HFFc6 (cell line): ENCODE measurements around the gene FAM131B. TPM values are rescaled to one million over a fixed set of nuclear protein-coding genes. Genes with fewer than 3 reads are reported as not detected.

ENCODE experiments used
- DNase-seq: peaks from one replicate; pipeline ENCODE4 v3.0.0-alpha.2; 2018
- H3K27ac Mint-ChIP-seq: 2 replicates; pipeline ENCODE4 v1.8.0; 2020; ENCODE audit warnings: mild to moderate bottlenecking, mixed read lengths
- H3K27me3 Mint-ChIP-seq: 2 replicates; pipeline ENCODE4 v1.8.0; 2021; ENCODE audit warnings: mild to moderate bottlenecking, moderate library complexity, mixed read lengths; ENCODE audit not compliant: insufficient read depth
- H3K36me3 Mint-ChIP-seq: 2 replicates; pipeline ENCODE4 v1.8.0; 2021; ENCODE audit warnings: low read depth, mixed read lengths
- H3K4me1 Mint-ChIP-seq: 2 replicates; pipeline ENCODE4 v1.8.0; 2020; ENCODE audit warnings: low read depth, mixed read lengths
- H3K4me3 Mint-ChIP-seq: 2 replicates; pipeline ENCODE4 v1.8.0; 2020; ENCODE audit warnings: mild to moderate bottlenecking, moderate library complexity, mixed read lengths
- H3K9me3 Mint-ChIP-seq: 2 replicates; pipeline ENCODE4 v1.8.0; 2020; ENCODE audit warnings: mild to moderate bottlenecking, mixed read lengths
- total RNA-seq, 6 experiments: library from RNA; stranded (reverse); fragmentation: NEBNext Ultra II Directional; extraction: Animal tissue kit (Norgen Biotek cat#: 25700); gene quantifications; 2 replicates in 1 of 6; 3 replicates in 5 of 6; pipeline ENCODE4 v1.2.3, GENCODE V29; 2021
- TF ChIP-seq, protein P1 (sequence below): fragments of 200-600 bp; sonication (generic); IDR thresholded peaks from 2 replicates; pipeline ENCODE4 v1.5.0; 2021; ENCODE audit warnings: antibody characterized with exemption, mild to moderate bottlenecking

FAM131B gene
- total RNA-seq, 6 experiments from 2014 or later: 0.70 to 1.3 (median 0.98) TPM

DNA sequence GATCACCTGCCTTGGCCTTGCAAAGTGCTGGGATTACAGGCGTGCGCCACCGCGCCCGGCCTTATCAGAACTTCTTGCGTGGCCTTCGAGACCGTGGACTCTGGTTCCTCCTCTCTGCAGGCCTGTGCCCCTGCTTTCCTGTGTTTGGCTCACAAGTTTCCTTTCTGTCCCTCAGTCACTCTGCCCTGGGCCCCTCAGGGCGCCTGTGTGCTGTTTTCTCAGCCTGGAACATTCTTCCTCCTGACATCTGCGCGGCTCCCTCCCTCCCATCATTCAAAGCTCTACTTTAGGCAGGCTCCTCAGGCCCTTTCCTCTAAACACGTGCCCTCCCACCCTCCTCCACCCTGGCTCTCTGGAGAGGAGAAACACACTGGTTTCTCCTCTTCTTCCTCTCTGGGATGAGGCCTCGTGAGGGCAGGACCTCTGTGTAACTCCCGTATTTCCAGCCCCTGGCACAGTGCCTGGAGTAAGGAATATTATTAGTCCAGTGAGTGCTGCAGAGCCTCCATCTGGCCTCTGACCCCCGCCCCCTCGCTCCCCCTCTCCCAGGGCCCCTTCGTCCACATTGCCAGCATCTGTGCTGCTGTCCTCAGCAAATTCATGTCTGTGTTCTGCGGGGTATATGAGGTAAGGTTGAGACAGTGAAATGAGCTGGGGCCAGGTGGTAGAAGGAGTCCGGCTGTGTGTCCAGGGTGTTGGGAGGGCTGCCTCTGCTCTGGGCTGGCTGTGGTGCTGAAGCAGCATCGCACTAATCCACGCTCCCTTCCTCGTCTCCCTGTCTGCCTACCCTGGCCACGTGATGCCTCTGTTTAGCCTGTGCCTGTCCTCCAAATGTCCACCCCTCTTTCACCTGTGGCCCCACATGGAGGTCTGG is 39.5 kb downstream of the FAM131B start:
- Mint-ChIP-seq H3K4me1 (peaks cover 16% of the 10 kb centered on the region), H3K9me3 (no peaks in the 10 kb centered on the region), H3K36me3 (no peaks in the 10 kb centered on the region), H3K4me3 (no peak overlapping the region), H3K27me3 (peaks cover 16% of the 10 kb centered on the region), H3K27ac (no peak overlapping the region)
- TF ChIP-seq, protein P1, sequence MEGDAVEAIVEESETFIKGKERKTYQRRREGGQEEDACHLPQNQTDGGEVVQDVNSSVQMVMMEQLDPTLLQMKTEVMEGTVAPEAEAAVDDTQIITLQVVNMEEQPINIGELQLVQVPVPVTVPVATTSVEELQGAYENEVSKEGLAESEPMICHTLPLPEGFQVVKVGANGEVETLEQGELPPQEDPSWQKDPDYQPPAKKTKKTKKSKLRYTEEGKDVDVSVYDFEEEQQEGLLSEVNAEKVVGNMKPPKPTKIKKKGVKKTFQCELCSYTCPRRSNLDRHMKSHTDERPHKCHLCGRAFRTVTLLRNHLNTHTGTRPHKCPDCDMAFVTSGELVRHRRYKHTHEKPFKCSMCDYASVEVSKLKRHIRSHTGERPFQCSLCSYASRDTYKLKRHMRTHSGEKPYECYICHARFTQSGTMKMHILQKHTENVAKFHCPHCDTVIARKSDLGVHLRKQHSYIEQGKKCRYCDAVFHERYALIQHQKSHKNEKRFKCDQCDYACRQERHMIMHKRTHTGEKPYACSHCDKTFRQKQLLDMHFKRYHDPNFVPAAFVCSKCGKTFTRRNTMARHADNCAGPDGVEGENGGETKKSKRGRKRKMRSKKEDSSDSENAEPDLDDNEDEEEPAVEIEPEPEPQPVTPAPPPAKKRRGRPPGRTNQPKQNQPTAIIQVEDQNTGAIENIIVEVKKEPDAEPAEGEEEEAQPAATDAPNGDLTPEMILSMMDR: no peak
- no peak for DNase-seq

DNA sequence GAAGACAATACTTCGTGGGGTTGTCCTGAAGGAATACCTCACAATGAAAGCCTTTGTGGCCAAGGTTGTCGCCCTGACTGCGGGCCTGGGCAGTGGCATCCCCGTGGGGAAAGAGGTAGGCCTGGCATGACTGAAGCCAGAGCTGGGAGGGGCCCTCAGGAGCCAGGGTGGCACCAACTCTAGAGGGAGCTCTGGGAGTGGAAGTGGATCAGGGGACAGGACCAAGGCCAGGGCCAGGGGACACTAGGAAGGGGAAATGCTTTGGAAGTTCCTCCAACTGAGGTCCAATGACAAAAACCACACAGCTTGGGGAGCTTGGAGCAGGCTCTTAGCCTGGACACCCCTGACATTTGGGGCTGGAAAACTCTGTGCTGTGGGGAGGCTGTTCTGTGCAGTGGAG is 40.8 kb downstream of the FAM131B start:
- Mint-ChIP-seq H3K4me3 (no peak overlapping the region), H3K4me1 (peaks cover 16% of the 10 kb centered on the region), H3K27ac (no peak overlapping the region), H3K27me3 (peaks cover 16% of the 10 kb centered on the region), H3K9me3 (no peaks in the 10 kb centered on the region), H3K36me3 (no peaks in the 10 kb centered on the region)
- TF ChIP-seq, protein P1: no peak; the same call in 1 of the 2 replicates
- DNase-seq: peak; percentile 14

- DNase-seq: no peak
- Mint-ChIP-seq H3K4me1 (peaks cover 16% of the 10 kb centered on the region), H3K27me3 (peaks cover 16% of the 10 kb centered on the region), H3K27ac (no peak overlapping the region), H3K4me3 (no peak overlapping the region), H3K36me3 (no peaks in the 10 kb centered on the region), H3K9me3 (no peaks in the 10 kb centered on the region)
- TF ChIP-seq, protein P1: no peak
Observed at GRCh38 chr7:143321242-143321641, 41.3 kb downstream of the FAM131B start.

- Mint-ChIP-seq H3K36me3 (no peaks in the 10 kb centered on the region), H3K4me1 (peaks cover 14% of the 10 kb centered on the region), H3K4me3 (no peak overlapping the region), H3K27ac (no peak overlapping the region), H3K9me3 (no peaks in the 10 kb centered on the region), H3K27me3 (peaks cover 16% of the 10 kb centered on the region)
- no peak for DNase-seq
- TF ChIP-seq, protein P1: no peak
Observed at GRCh38 chr7:143320620-143321019, 41.9 kb downstream of the FAM131B start.

GRCh38 chr7:143318661-143319060 is 43.9 kb downstream of the FAM131B start:
- Mint-ChIP-seq H3K27me3 (peaks cover 17% of the 10 kb centered on the region), H3K4me3 (no peak overlapping the region), H3K9me3 (no peaks in the 10 kb centered on the region), H3K27ac (no peak overlapping the region), H3K36me3 (no peaks in the 10 kb centered on the region), H3K4me1 (peaks cover 4% of the 10 kb centered on the region; the same call in 1 of the 2 replicates)
- TF ChIP-seq, protein P1: no peak
- no peak for DNase-seq
